NCI-H1048 (cell line): ENCODE results near the gene ZCWPW2.

Source experiments
- DNase-seq: peaks from one replicate; lab custom pipeline; 2025; lab: John Stamatoyannopoulos, UW

ZCWPW2 gene, protein sequence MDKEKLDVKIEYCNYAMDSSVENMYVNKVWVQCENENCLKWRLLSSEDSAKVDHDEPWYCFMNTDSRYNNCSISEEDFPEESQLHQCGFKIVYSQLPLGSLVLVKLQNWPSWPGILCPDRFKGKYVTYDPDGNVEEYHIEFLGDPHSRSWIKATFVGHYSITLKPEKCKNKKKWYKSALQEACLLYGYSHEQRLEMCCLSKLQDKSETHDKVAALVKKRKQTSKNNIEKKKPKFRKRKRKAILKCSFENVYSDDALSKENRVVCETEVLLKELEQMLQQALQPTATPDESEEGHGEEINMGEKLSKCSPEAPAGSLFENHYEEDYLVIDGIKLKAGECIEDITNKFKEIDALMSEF

DNA sequence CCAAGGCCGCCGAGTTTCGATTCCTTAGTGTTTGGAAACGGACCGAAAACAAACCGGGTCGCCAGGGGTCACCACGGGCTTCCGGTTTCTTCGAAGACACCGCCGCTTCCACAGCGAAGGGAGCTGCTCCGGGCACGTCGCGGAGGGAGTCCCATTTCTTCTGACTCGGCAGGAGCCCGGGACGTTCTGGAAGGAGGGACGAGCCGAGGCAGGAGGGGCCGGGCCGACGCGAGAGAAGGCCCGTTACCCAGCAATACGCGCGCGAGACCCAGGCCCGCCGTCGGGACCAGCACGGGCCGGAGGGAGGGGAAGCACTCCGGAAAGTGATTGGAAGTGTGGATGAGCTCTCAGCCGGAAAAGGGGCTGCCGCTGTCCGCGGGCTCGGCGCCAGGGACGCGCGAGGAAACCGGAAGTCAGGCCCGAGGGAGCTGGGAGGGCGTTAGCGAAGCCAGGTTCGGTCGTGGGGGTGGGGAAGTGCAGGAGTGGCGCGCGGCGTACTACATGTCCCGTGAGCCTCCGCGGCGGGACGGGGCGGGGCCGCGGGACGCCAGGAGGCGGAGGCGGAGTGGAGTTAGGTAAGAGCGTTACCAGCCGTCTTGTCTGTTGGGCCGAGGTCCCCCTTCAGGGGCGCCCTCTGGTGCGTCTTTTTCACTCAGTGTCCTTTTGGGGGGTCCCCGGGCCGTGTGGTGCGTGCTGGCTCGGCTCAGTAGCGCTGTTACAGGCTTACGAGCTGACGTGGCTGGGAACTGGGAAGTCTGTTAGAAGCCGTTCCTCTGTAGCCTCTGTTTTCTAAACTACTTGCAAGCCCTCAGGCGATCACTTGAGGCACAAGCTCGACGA, at the start of gene ZCWPW2, which contains the start of gene AZI2:
Gene ZCWPW2, plus strand, starts transcription at position 93 of the 840 bp plus-strand sequence. CDS start 64,348 bp downstream, outside the sequence.
Gene AZI2, minus strand, starts transcription at position 196 of the 840 bp plus-strand sequence. CDS start 8,207 bp downstream, outside the sequence.
- DNase-seq, result peak; percentile 94

DNA sequence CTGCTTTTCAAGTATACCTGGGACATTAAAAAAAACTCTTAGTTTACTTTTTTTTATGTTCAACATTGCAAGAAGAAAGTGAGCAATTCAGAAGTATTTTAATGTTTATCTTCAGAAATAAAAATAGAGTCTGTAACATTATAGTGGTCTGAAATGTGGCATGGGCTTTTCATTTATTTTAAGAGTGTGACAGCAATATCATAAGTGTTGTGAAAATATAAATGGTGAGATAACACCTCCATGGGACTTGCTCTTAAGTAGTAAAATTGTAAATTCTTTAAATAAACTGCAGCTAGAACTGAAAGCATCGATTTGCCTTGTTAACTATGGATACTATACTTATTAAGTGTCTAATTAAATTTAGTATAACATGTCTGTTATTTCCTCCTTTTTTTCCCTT, 48.8 kb upstream of the ZCWPW2 start:
- DNase-seq, result no peak

DNA sequence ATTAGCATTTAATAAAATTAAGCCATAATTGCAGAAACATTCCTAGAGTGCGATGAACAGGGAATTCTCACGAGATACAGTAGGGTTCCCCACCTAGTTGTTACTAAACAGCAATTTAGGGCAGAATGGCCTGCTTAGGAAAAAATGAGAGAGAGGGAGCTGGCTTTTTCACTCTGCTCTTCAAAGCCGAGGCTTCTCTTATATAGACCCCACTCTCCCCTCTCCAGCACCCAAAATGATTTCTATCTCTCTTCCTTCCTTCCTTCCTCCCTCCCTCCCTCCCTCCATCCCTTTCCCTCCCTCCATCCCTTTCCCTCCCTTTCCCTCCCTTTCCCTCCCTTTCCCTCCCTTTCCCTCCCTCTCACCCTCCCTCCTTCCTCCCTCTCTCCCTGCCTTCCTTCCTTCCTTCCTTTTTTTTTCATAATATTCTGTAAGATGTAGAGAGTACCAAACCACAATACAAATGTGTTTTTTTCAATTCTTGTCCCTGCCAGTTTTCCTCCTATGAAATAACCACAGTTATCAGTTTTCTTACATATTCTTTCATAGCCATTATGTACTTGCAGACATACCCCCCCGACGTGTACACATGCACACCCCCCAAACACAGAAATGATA, 48.1 kb upstream of the ZCWPW2 start:
- DNase-seq, result no peak

DNA sequence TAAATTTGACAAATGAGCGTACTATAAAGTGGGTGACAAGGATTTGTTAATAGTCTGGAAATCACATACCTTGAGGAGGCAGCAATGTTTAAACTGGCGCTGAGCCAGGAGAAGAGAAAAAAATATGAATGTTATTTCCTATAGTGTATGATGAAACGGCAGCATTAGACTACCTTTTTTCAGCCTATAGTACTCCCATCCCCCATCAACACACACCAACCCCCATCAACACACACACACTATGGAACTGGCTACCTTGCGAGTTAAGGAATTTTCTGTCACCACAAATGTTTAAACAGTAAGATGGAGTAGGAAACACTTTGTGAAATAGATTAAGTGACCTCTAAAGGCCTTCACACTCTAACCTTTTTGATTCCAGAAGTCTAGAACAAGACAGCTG, 46.8 kb upstream of the ZCWPW2 start:
- DNase-seq, result no peak

GRCh38 chr3:28308196-28308595, 40.3 kb upstream of the ZCWPW2 start:
- no peak for DNase-seq

DNA sequence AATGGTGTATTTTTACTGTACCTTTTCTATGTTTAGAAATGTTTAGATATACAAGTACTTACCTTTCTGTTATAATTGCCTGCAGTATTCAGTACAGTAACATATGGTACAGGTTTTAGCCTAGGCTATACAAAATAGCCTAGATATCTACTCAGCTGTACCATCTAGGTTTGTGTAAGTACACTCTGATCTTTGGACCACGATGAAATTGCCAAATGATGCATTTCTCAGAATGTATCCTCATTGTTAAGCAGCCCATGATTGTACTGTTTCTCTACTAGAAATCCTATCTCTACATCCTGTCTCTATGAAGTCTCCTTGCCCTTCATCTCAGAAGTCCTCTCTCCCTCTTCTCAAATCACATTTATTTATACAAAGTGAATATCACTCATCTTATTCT, 32.8 kb upstream of the ZCWPW2 start:
- no peak for DNase-seq

DNA sequence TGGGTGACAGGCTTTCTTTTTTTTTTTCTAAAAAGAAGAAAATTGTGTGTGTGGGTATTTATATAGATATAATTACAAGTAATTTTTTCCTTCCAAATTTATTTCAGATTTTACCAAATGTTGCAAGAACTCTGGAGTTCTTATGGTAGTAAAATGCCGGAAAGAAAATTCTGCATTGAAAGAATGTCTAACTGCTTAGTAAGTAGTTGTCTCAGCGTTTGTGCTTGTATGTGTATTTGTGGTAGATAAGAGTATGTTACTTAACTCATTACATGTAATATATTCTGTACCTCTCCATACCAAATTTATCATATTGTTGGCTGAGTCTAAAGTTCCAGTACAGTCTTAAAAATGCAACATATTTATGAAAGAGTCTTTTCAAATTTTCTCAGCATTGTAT, 32.3 kb upstream of the ZCWPW2 start:
- DNase-seq, result no peak

DNA sequence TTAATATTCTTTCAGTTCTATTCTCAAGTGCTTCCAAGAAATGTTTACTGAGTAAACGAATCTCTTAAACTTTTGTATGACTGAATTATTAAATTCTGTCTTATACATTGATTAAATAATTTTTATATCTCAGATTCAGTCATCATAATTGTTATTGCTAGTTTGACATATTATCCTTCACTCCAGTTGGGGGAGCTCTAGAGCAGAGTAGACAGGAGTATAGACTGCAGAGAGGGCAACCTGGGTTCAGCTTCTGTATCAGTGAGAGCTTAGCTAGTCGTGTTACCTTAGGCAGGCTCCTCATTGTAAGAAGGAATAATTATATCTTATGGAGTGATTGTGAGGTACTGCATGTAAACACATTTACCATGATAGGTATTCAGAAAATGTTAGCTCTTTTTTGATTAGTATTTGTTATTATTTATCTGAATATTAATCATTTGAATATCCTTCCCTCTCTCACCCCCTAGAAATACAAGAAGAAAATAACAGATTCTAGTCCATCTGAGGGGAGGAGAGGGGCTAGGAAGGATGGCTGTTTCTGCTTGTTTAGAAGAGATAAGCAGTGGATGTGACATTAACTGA, 31.0 kb upstream of the ZCWPW2 start:
- peak; percentile 25 for DNase-seq

GRCh38 chr3:28320981-28321380, 27.5 kb upstream of the ZCWPW2 start:
- no peak for DNase-seq

DNA sequence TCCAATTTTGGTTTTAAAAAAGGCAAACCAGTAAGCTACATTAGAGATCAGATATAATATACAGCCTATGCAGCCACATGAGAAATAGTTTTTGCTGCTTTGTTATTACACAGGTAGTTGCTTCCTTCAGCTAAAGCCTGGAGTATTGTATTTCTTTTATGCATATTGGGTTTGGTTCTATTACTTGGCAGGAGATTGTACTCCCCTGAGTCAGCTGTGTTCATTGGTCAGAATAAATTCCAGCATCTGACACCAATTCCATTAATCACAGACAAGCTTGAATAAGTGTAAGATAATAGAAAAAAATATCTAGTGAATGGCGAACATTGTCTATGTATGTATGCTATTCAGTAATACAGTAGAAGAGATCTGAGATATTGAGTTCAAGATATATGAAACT, 26.1 kb upstream of the ZCWPW2 start:
- DNase-seq, result no peak

GRCh38 chr3:28326458-28326926, 22.0 kb upstream of the ZCWPW2 start:
- DNase-seq, result no peak

- DNase-seq, result no peak
Observed at GRCh38 chr3:28328188-28329151, 20.1 kb upstream of the ZCWPW2 start.

GRCh38 chr3:28334552-28334951, 14.0 kb upstream of the ZCWPW2 start:
- no peak for DNase-seq

DNA sequence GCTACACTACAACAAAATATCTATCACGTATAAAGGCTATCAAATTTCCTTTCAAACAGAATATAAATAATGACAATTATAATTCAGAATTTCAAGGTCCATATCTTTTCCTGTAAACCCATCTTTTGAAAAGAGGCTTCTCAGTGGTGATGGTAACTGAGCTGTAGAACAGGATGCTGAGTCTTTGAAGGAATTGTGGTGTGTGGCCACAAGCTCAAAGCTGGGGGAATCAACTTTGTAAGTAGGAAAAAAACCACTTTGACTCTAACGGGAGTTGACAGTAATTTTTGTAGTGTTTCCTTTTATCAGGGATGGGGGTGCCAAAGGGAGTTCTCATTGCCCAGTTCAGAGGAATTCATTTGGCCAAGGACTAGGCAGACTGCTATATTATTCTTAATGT, 13.3 kb upstream of the ZCWPW2 start:
- no peak for DNase-seq

DNA sequence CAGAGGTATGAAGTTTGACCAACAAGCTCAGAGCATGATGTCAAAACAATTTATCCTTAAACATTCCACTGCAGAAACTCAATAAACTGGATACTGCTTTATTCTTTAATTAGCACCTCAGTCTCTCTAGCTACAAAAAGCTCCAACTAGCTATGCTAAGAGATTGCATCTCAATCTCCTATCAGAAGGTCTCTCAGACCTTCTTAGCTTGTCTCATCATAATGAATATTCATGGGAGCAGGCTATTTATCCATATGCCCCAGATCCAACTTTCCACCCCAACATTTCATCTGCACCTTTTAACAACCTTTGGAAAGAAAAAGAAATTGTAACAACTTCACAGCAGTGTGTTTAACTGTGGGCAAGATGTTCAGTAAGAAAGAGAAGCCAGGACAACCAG, 11.3 kb upstream of the ZCWPW2 start:
- DNase-seq, result no peak

DNA sequence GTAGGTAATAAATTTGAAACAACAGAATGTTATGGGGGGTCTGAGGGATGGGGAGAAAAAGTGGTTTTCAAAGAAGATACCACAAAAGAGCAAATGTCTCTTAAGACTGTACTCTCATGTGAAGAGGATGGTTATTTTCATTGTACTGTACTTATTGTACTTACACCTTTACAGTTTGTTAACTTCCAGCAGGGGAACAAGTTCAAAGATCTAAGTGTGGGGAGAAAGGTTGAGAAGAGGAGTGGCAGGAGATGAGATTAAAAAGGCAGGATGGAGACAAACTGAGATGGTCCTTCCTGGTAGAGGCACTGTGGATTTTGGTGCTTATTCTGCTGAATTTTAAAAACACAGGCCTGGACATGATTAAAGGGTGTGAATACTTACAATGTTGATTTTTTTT, 5.4 kb upstream of the ZCWPW2 start:
- no peak for DNase-seq

DNA sequence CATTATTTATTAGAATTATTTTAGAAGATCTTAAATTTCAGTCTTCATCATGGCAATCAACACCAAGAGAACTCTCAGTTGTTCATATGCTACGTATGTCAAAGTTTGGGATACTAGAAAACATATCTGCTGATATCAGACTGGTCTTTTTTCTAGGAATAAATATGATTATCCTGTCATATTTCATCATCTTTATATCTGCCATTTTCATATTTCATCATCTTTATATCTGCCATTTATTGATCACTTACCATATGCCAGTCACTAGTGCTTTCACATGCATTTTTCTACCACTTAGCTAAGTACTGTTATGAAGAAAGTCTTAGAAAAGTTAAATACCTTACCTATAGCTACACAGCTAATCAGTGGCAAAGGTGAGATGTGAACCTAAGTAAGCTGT, 2.8 kb upstream of the ZCWPW2 start:
- no peak for DNase-seq

GRCh38 chr3:28347374-28348264, 902 bp upstream of the ZCWPW2 start:
- no peak for DNase-seq

DNA sequence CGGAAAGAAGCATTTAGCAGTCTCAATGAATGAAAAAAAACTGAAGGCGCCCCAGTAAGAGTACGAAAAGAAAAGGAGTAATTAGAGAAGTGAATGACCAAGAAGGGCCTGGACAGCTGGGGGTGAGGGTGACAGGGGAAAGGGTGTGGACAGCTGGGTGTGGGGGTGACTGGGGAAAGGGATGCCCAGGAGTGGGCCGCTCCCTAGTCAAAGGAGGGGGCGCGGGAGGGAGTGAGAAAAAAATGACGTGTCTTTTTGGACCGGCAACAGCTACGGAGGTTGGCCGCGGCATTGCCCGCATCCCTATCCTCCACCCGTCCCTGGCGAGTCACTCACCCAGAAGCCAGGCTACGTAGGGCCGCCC, 274 bp upstream of the ZCWPW2 start:
- DNase-seq, result no peak

DNA sequence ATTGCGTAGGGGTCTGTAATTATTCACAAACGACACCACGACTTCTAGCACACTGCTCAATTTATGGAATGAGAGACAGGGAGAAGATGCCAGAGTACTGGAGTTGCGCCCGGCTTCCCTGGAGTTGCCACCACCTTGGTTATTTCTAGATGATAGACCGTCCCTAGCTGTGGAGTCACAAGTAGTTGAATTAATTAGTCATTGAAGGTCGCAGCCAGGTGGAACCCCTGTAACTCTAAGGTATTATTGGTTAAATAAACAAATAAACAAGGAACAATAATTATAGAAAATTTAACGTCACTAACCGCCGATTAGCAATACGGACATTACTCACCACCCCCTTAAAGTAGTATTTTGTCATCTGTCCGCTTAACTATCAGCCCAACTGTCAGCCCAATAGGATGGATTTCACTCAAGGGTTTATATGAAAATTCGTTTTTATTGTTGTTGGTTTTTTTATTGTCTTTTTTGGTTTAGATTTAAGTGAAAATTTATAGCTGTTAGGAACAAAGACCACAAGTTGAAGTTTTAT, 1.0 kb downstream of the ZCWPW2 start:
- DNase-seq, result no peak
